Neural cell (in vitro differentiated cells): ENCODE results near the gene MAPT.

Experiments
- EP300 ChIP-seq: fragments of 450-650 bp; conservative IDR thresholded peaks from 2 replicates; pipeline ENCODE4 v1.6.1; 2014; ENCODE audit warnings: antibody characterized with exemption, mild to moderate bottlenecking, moderate library complexity; ENCODE audit not compliant: poor library complexity, severe bottlenecking
- EZH2 ChIP-seq: fragments of 200-600, 300-800 bp; shearing (Covaris generic), sonication (generic); IDR thresholded peaks from 2 replicates; pipeline ENCODE4 v1.6.1; 2014; ENCODE audit warnings: antibody characterized with exemption, low read length, borderline replicate concordance, mild to moderate bottlenecking; ENCODE audit not compliant: insufficient read depth, poor library complexity, severe bottlenecking
- MXI1 ChIP-seq: fragments of 450-650 bp; conservative IDR thresholded peaks from 2 replicates; pipeline ENCODE4 v1.6.1; 2014; ENCODE audit warnings: antibody characterized with exemption, mild to moderate bottlenecking; ENCODE audit not compliant: poor library complexity, severe bottlenecking
- POLR2AphosphoS5 ChIP-seq: IDR thresholded peaks from 2 replicates; pipeline ENCODE4 v1.6.1; 2012
- RAD21 ChIP-seq: fragments of 450-650 bp; conservative IDR thresholded peaks from 2 replicates; pipeline ENCODE4 v1.6.1; 2014; ENCODE audit warnings: antibody characterized with exemption, mild to moderate bottlenecking, moderate library complexity
- SMC3 ChIP-seq: fragments of 450-650 bp; conservative IDR thresholded peaks from 2 replicates; pipeline ENCODE4 v1.6.1; 2014; ENCODE audit warnings: antibody characterized with exemption, mild to moderate bottlenecking, moderate library complexity; ENCODE audit not compliant: poor library complexity
- TF ChIP-seq, protein P1 (sequence below): fragments of 450-650 bp; IDR thresholded peaks from 2 replicates; pipeline ENCODE4 v1.5.1; 2014; ENCODE audit warnings: antibody characterized with exemption, mild to moderate bottlenecking, moderate library complexity; ENCODE audit not compliant: poor library complexity, severe bottlenecking

DNA sequence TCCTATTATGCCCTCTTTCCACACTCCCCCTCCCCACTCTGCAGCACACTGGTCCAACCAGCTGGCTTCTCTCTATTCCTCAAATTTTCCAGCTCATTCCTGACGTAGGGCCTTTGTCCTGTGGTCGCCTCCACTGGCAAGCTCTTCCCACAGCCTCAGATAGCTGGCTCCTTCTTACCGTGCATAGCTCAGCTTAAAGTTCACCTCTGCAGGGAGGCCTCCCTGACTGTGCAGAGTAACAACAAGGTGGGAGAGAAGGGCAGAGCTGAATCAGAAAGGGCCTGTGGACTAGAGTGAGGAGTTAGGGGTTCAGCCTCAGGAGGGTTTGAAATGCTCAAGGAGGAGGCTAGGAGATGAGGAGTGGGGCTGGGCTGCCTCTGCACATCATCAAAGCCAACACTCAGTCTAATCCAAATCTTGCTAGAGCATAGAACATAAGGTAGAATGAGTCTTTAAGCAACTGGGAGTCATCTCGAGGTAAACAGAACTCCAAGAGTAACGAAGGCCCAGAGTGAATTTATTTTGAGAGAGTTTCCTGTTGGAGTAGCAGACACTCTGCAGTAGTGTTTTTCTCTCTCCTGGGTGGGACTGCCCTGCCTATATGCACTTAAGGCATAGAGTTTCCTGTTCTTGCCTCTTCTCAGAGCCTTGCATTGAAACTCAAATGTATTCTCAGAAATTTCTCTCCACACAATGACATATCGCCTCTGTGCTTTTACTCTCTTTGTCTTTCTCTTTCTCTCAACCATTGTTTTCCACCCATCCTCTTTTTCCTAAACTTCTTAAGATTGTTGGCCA, 30.3 kb upstream of the MAPT start:
- TF ChIP-seq, protein P1, sequence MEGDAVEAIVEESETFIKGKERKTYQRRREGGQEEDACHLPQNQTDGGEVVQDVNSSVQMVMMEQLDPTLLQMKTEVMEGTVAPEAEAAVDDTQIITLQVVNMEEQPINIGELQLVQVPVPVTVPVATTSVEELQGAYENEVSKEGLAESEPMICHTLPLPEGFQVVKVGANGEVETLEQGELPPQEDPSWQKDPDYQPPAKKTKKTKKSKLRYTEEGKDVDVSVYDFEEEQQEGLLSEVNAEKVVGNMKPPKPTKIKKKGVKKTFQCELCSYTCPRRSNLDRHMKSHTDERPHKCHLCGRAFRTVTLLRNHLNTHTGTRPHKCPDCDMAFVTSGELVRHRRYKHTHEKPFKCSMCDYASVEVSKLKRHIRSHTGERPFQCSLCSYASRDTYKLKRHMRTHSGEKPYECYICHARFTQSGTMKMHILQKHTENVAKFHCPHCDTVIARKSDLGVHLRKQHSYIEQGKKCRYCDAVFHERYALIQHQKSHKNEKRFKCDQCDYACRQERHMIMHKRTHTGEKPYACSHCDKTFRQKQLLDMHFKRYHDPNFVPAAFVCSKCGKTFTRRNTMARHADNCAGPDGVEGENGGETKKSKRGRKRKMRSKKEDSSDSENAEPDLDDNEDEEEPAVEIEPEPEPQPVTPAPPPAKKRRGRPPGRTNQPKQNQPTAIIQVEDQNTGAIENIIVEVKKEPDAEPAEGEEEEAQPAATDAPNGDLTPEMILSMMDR, result no peak
- TF ChIP-seq MXI1 (no peak), POLR2AphosphoS5 (no peak), SMC3 (no peak), EZH2 (no peak), RAD21 (no peak), EP300 (no peak)
